Iris pigment epithelial cell (primary cell): ENCODE measurements around the gene UBE2D2.

Experiments used
- DNase-seq: peaks from one replicate; pipeline ENCODE4 v3.0.0-alpha.2; 2011; ENCODE audit warnings: low read depth

UBE2D2 gene

DNA sequence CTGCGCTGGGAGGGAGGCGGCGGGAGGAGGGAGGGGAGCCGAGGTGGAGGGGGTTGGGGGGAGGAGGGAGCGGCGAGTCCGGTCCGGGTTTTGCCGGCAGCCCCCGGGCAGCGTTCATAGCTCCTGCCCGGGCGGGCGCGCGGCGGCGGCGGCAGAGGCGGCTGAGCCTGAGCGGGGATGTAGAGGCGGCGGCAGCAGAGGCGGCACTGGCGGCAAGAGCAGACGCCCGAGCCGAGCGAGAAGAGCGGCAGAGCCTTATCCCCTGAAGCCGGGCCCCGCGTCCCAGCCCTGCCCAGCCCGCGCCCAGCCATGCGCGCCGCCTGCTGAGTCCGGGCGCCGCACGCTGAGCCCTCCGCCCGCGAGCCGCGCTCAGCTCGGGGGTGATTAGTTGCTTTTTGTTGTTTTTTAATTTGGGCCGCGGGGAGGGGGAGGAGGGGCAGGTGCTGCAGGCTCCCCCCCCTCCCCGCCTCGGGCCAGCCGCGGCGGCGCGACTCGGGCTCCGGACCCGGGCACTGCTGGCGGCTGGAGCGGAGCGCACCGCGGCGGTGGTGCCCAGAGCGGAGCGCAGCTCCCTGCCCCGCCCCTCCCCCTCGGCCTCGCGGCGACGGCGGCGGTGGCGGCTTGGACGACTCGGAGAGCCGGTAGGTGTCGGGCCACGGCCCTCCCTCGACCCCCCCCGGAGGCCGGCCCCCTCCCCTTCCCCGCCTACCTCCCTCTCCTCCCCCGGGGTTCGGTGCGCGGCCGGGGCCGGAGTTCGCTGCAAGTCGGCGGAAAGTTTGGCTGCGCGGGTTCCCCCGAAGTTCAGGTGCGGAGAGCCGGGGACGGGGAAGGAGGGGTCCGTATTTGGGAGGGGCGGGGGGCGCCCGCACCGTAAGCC is 87.3 kb downstream of the UBE2D2 start, which contains the start of gene CXXC5:
TSS of gene CXXC5 (plus strand) at position 145 of the 877 bp plus-strand sequence. CDS start 32,175 bp downstream, outside the sequence.
- peak; percentile 89 for DNase-seq

GRCh38 chr5:139649082-139649991 is 88.2 kb downstream of the UBE2D2 start:
- no peak for DNase-seq

DNA sequence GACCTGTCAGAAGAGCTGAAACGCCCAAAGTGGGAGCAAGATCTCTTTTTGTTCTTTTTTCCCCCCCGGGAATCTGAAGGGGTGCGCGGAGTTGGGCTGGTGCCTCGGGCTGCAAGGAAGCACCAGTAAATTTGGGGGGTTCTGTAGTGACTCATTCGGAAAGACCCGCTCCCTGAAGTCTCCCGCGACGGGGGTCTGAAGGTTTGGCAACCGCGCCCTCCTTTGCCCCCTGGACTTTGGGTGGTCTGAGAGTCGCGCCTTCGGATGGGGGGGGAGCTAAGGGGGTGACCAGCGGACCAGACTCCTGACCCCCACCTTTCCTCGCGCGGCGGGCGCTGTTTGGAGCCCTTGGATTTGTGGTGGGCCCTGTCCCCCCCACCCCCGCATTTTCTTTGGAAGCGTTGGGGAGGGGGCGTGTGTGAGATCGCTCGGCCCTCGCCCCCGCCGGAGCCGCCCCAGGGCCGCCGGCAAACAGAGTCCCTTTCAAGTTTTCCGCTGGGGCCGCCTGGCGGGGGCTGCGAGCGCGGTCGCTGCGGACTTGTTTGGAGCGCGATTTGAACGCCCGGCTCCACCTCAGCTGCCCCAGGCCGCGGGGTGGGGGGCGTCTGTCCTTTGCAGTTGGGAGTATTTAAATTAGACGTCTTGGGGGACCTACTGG is 89.0 kb downstream of the UBE2D2 start:
- no peak for DNase-seq

DNA sequence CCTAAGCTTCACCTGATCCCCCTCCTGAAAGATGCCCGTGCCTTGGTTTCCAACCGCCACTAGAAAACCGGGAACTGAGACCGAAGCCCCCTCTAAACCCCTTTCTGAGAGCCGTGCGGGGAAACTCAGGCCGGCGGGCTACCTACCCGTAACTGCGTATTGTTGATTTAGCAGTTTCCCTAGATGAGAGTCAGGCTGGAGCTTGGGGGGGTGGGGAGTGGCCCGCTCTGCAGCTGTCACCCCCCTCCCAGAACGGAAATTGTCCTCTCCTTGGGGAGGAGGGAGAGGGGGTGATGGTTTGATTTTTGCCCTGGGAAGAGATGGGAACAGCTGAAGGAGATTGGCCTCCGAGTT is 89.5 kb downstream of the UBE2D2 start:
- no peak for DNase-seq

DNA sequence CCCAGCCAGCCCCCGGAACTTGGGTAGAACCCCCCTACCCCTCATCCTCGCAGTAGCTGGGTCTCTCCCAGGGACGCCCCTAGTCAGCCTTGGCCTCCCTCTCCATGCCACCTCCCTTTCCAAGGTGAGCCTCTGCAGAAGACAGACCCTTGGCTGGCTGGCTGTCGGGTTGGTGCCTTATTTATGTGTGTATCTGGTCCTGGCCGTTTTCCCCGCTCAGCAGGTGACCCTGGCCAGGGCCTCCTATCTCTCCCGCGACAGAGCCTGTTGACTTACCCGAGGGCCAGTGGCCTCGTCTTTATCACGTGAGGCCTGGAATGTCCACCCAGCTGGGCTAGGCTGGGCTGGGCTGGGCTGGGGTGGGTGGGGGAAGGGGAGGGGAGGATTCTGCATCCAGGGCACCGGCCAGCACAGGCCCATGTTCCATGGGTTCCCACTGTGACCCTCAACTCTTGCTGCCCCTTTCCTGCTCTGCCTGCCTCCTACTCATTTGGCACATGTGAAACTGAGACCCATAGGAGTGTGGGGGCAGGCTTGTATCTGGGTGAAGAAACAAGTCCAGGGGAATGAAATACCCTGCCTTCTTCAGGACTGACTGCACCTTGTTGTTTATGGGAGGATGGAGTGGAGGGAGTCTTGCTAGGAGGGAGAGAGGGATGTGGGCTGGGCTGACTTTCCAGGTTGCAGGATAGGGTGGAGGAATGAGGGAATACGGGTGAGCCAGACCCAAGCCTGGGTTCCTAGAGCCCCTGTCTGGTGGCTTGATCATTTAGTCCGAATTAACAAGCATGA is 90.1 kb downstream of the UBE2D2 start:
- no peak for DNase-seq

DNA sequence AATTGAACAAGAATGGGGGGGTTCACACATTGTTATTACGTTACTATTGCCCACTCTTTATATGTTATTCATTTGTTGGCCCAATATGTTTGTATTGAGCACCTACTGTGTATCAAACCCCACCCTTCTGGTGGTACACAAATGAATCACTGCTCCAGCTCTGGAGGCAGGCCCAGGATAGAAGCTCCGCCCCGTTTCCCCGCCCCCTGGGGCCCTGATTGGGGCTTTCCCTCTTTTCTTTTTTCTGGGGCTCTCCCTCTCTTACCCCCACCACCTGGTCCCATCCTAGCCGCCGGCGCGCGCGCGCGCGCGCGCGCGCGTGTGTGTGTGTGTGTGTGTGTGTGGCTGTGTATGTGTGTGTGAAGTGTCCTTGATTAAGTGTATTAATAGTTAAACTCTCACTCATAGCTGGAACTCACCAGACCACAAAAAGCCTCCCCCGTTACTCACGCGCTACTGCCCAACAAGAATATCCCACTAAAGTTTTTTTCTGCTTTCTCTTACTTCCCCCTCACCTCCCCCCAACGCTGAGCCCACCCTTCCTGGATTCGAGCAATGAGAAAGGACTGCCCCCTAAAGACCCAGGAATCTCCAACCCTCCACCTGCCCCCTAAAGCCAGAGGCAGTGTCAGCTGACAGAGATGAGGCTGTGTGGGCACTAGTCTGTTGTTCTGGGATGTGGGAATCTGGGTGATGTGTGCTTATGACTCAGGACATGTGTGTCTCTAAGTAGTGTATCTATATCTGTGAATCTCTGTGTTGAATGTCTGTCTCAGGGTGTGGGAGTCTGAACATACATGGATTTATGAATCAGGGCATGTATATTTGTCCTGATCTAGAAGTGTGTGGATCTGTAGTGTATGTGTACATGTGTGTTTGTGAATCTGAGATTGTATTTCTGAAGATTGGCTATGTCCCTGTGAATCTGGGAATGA is 91.0 kb downstream of the UBE2D2 start:
- peak; percentile 89 for DNase-seq

- no peak for DNase-seq
Measured at GRCh38 chr5:139652788-139653241, 91.7 kb downstream of the UBE2D2 start.

DNA sequence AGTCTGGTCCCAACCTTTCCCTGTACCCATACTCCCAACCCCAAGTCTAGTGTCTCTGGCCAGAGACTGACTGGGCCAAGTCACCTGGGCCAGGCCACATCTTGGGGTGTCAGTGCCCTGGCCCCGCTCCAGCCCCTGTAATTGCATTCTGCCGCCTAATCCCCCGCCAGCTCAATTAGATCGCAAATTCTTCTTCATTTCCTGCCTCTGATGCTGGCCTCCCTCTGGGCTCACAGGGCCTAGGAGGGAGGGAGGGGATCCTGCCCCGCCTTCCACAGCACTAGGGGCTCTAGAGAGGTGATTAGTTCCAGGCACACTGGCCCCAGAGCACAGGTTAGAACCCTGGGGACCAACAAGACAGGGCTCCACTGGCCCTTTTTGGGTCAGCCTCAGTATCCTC is 92.5 kb downstream of the UBE2D2 start:
- DNase-seq, result no peak

DNA sequence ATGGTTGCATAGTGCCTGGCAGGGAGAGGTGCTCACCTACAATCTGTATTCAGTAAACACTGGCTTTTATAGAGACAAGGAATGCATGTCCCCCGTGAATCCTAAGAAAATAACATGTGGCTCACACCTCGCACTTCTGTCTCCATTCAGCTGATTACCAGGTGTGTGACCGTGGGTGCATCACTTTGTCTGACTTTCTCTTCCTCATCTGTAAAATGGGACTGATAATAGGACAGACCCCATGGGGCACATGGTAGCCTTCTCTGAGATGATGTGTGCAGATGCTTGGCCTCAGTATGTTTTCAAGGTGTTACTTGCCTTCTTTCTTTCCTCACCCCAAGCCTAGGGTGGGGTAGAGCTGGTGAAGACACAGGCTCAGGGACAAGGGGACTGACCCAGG is 93.3 kb downstream of the UBE2D2 start:
- no peak for DNase-seq

- no peak for DNase-seq
Measured at GRCh38 chr5:139654871-139655491, 93.8 kb downstream of the UBE2D2 start.

- DNase-seq, result no peak
Measured at GRCh38 chr5:139655727-139656271, 94.7 kb downstream of the UBE2D2 start.

GRCh38 chr5:139657363-139658321 is 96.5 kb downstream of the UBE2D2 start:
- DNase-seq, result no peak

DNA sequence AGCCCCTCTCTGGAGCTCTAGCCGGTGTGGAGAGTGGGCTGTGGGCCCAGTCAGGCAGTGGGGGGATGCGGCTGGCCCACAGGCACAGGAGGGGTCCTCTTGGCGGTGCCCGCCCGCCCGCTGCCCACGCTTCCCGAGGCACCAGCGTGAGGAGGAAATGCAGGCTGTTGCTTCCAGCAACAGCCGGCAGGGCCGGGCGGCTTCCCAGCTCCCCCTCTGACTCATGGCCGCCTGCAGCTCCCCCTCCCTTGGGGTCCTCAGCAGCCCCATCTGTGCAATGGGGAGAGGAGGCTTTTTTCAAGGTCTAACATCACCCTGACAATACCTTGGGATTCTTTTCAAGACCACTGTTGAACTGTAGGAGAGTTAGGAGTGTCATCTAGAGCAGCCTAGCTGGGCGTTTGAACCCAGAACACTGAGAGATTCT is 97.4 kb downstream of the UBE2D2 start:
- DNase-seq, result no peak

GRCh38 chr5:139658928-139659667 is 98.0 kb downstream of the UBE2D2 start:
- DNase-seq, result no peak

- DNase-seq, result no peak
Measured at GRCh38 chr5:139659695-139660101, 98.6 kb downstream of the UBE2D2 start.

- no peak for DNase-seq
Measured at GRCh38 chr5:139660105-139660922, 99.2 kb downstream of the UBE2D2 start.
